Nephron progenitor cell (in vitro differentiated cells): Measurements from ENCODE around the gene CD6.
"Not testable (repeated sequence)": the region's sequence is repeated elsewhere in the genome, so short reads cannot be mapped to it uniquely, and the experiment has no call there.

Experiments
- DNase-seq: peaks from one replicate; pipeline ENCODE4 v3.0.0; 2021
- H3K27ac Mint-ChIP-seq: 2 replicates; pipeline ENCODE4 v1.8.0; 2021; ENCODE audit warnings: mild to moderate bottlenecking, moderate library complexity, mixed read lengths
- H3K27me3 Mint-ChIP-seq: 2 replicates; pipeline ENCODE4 v1.8.0; 2021; ENCODE audit warnings: mild to moderate bottlenecking, low read depth, mixed read lengths; ENCODE audit not compliant: poor library complexity
- H3K36me3 Mint-ChIP-seq: 2 replicates; pipeline ENCODE4 v1.8.0; 2021; ENCODE audit warnings: low read depth, mixed read lengths
- H3K4me1 Mint-ChIP-seq: 2 replicates; pipeline ENCODE4 v1.8.0; 2021; ENCODE audit warnings: mixed read lengths
- H3K4me3 Mint-ChIP-seq: 2 replicates; pipeline ENCODE4 v1.8.0; 2021; ENCODE audit warnings: mild to moderate bottlenecking, moderate library complexity, mixed read lengths
- H3K9me3 Mint-ChIP-seq: 2 replicates; pipeline ENCODE4 v1.8.0; 2021; ENCODE audit warnings: mild to moderate bottlenecking, moderate library complexity, mixed read lengths
- TF ChIP-seq, protein P1 (sequence below): fragments of 200-600 bp; sonication (generic); IDR thresholded peaks from 2 replicates; pipeline ENCODE4 v1.5.0; 2021; ENCODE audit warnings: antibody characterized with exemption

Gene CD6

DNA sequence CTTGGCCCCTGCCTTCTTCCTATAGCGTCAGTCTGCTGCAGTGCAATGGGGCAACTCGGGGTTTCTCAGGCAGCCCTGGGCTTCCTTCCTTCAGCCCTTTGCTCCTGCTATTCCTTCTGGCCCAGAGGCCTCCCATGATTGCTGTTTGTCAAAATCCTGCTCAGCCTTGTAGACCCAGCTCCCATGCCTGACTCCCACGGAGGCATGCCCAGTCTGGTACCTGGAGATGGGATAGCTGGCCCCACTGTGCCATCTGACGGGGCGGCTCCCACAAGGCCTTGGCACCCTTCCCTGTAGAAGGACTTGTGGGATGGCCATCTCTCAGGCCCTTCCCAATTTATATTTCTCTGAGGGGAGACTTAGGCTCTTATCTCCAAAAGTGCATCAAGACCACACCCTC, 590 bp upstream of the CD6 start:
- Mint-ChIP-seq H3K4me3 (no peak overlapping the region), H3K27me3 (peaks cover 20% of the 10 kb centered on the region), H3K9me3 (peaks cover 35% of the 10 kb centered on the region), H3K36me3 (peaks cover 8% of the 10 kb centered on the region), H3K4me1 (peaks cover 8% of the 10 kb centered on the region), H3K27ac (no peak overlapping the region)
- no peak for DNase-seq
- TF ChIP-seq, protein P1, sequence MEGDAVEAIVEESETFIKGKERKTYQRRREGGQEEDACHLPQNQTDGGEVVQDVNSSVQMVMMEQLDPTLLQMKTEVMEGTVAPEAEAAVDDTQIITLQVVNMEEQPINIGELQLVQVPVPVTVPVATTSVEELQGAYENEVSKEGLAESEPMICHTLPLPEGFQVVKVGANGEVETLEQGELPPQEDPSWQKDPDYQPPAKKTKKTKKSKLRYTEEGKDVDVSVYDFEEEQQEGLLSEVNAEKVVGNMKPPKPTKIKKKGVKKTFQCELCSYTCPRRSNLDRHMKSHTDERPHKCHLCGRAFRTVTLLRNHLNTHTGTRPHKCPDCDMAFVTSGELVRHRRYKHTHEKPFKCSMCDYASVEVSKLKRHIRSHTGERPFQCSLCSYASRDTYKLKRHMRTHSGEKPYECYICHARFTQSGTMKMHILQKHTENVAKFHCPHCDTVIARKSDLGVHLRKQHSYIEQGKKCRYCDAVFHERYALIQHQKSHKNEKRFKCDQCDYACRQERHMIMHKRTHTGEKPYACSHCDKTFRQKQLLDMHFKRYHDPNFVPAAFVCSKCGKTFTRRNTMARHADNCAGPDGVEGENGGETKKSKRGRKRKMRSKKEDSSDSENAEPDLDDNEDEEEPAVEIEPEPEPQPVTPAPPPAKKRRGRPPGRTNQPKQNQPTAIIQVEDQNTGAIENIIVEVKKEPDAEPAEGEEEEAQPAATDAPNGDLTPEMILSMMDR, result no peak

GRCh38 chr11:60972182-60973030, 926 bp downstream of the CD6 start:
- Mint-ChIP-seq H3K4me3 (no peak overlapping the region), H3K27me3 (peaks cover 11% of the 10 kb centered on the region), H3K27ac (no peak overlapping the region), H3K9me3 (peaks cover 28% of the 10 kb centered on the region), H3K36me3 (peaks cover 8% of the 10 kb centered on the region), H3K4me1 (peaks cover 10% of the 10 kb centered on the region)
- TF ChIP-seq, protein P1, result no peak
- no peak for DNase-seq

- DNase-seq, result no peak
- TF ChIP-seq, protein P1, result no peak
- peaks cover 17% of the 10 kb centered on the region for H3K9me3 Mint-ChIP-seq
- peaks cover 6% of the 10 kb centered on the region for H3K27me3 Mint-ChIP-seq
- no peak overlapping the region for H3K27ac Mint-ChIP-seq
- no peak overlapping the region for H3K4me3 Mint-ChIP-seq
- H3K4me1 Mint-ChIP-seq, result peaks cover 21% of the 10 kb centered on the region
- peaks cover 8% of the 10 kb centered on the region for H3K36me3 Mint-ChIP-seq
Measured at GRCh38 chr11:60973699-60974098, 2.2 kb downstream of the CD6 start.

DNA sequence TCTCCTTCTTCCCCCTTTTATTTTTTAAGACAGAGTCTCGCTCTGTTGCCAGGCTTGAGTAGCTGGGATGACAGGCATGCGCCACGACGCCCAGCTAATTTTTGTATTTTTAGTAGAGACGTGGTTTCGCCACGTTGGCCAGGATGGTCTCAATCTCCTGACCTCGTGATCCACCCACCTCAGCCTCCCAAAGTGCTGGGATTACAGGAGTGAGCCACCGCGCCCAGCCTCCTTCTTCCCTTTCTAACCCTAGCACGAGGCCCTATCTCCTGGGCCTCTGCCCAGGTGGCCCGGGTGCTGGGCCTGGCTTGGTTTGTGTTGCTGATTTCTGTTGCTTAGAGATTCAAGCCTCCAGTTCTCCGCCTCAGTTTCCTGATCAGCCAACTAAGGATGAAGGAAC, 2.8 kb downstream of the CD6 start:
- not testable (repeated sequence) for H3K27ac Mint-ChIP-seq, H3K4me3 Mint-ChIP-seq, H3K27me3 Mint-ChIP-seq, H3K36me3 Mint-ChIP-seq, DNase-seq
- Mint-ChIP-seq H3K9me3 (peaks cover 11% of the 10 kb centered on the region), H3K4me1 (peaks cover 21% of the 10 kb centered on the region)

DNA sequence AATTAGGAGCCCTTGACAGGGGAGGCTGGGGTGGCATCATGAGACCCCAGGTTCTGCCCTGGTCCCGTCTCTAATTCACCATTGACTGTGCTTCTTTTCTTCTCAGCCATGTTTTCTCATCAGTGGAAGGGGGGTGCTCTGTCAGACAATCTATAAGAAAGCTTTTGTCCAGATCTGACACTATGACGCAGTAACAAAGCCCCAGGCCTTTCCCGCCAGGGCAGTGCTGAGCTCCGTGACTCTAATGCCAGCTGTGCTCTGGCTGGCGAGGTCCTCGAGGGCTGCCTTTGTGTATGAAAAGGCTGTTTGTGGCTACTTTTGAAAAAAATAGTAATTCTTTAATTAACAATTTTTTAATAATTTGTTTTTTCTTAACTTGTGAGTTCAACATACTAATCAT, 3.2 kb downstream of the CD6 start:
- TF ChIP-seq, protein P1, result no peak
- Mint-ChIP-seq H3K36me3 (peaks cover under 1% of the 10 kb centered on the region), H3K4me3 (no peak overlapping the region), H3K27me3 (peaks cover 4% of the 10 kb centered on the region), H3K27ac (no peak overlapping the region), H3K9me3 (peaks cover 7% of the 10 kb centered on the region), H3K4me1 (peaks cover 21% of the 10 kb centered on the region)
- no peak for DNase-seq

GRCh38 chr11:60977224-60977623, 5.7 kb downstream of the CD6 start:
- Mint-ChIP-seq H3K4me1 (peaks cover 20% of the 10 kb centered on the region), H3K9me3 (no peaks in the 10 kb centered on the region), H3K27me3 (peaks cover 6% of the 10 kb centered on the region), H3K27ac (no peak overlapping the region), H3K4me3 (no peak overlapping the region), H3K36me3 (no peaks in the 10 kb centered on the region)
- TF ChIP-seq, protein P1, result no peak
- no peak for DNase-seq
